Hepatic stellate cell (primary cell): Measurements from ENCODE around the gene ZFPL1.

Experiments
- DNase-seq: peaks from one replicate; pipeline ENCODE4 v3.0.0; 2011; ENCODE audit warnings: low spot score

Gene ZFPL1

GRCh38 chr11:65128182-65129145 is 44.4 kb downstream of the ZFPL1 start:
- DNase-seq, result no peak

- no peak for DNase-seq
Observed at GRCh38 chr11:65129649-65130441, 45.8 kb downstream of the ZFPL1 start.

GRCh38 chr11:65130631-65131416 is 46.8 kb downstream of the ZFPL1 start:
- no peak for DNase-seq

- no peak for DNase-seq
Observed at GRCh38 chr11:65131417-65131776, 47.4 kb downstream of the ZFPL1 start.

- DNase-seq, result no peak
Observed at GRCh38 chr11:65131895-65132237, 47.8 kb downstream of the ZFPL1 start.

- DNase-seq, result no peak
Observed at GRCh38 chr11:65132238-65132987, 48.4 kb downstream of the ZFPL1 start.

- no peak for DNase-seq
Observed at GRCh38 chr11:65132988-65133700, 49.1 kb downstream of the ZFPL1 start.

GRCh38 chr11:65133724-65134123 is 49.7 kb downstream of the ZFPL1 start:
- DNase-seq, result no peak

GRCh38 chr11:65134240-65134951 is 50.4 kb downstream of the ZFPL1 start, which contains the start of gene SYVN1:
Gene SYVN1 (minus strand): TSS chr11:65134519. CDS start chr11:65133601, 918 bp downstream.
- peak; percentile 97 for DNase-seq

GRCh38 chr11:65134952-65135632 is 51.1 kb downstream of the ZFPL1 start:
- peak; percentile 99 for DNase-seq

GRCh38 chr11:65135633-65136145 is 51.7 kb downstream of the ZFPL1 start:
- DNase-seq, result no peak

- no peak for DNase-seq
Observed at GRCh38 chr11:65136515-65137096, 52.6 kb downstream of the ZFPL1 start.
